Stimulated activated CD8-positive, alpha-beta memory T cell treated with anti-CD3 and anti-CD28 coated beads, Interleukin-7, amount 100 ng/mL, for 48 hours (primary cell): ENCODE results near the gene IFTAP.

Experiments used
- DNase-seq, 2 donors: peaks; one replicate each; pipeline ENCODE4 v3.0.0-alpha.2; 2020; ENCODE audit warnings: low read depth in 1 of 2; ENCODE audit errors: extremely low read depth in 1 of 2

IFTAP gene

DNA sequence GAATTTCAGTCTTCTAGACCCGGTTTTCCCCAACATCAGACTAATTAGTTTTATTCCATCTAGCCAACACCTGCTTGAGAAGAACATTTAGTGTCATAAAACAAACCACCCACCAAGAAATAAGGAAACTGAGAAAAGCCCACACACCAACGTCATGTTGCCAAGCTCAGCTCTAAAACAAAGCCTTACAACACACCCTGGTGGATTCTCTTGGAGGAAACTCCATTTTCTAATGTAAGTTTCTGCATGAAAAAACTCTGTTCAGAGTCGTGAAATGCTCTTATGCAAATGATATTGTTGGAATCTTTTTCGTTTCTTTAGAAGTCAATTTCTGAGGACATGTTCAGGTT is 108.7 kb downstream of the IFTAP start:
- DNase-seq, result no peak
